CD4-positive, alpha-beta T cell treated with Interleukin-1 beta for 1 hour (primary cell): ENCODE measurements around the gene WNT4.

Source experiments
- DNase-seq, 2 donors: peaks; one replicate each; pipeline ENCODE4 v3.0.0-alpha.2; 2020 to 2022

The WNT4 gene

DNA sequence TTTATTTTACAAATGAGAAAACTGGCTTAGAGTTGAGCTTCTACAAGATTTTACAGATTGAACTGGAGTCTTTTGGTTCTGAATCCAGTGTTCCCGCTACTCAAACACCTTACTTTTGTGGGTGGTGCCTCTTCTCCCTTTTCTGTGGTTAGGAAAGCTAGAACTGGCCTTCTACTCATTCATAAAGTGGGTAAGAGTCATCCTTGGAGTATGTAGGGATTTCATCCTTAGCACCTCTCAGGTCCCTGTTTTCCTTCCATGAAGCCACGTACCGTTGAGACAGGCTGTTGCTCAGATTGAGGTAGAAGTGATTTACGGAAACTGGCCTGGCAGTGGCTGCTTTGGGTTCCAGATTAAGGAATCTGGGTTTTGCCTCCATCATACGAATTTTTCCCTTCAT is 35.8 kb downstream of the WNT4 start:
- DNase-seq = no peak

DNA sequence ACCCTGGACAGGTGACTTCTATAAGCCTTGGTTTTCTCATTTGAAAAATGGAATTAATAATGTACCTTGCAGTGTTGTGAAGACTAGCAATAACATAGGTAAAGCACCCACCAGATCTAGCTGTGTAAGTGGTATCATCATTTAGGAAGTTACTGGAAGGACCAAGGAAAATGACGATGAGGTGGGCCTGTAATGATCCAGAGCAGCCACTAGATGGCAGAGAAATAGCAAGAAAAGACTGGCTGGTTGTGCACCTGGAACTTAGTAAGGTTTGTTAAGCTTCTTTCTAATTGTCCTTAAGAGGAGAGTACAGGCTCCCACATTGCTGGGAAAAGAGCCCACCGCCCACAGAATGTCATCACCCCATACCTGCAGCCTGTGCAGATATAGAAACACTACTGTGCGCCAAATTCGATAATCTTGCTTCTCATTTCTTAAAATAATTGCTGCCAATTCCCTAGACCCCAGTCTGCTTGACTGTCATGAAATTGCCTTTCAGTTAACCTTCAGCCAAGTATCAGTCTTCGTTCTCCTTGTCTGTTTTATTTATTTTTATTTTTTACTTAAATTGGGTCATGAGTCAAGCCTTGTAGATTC is 37.2 kb downstream of the WNT4 start:
- DNase-seq = peak; percentile 34 to 58

DNA sequence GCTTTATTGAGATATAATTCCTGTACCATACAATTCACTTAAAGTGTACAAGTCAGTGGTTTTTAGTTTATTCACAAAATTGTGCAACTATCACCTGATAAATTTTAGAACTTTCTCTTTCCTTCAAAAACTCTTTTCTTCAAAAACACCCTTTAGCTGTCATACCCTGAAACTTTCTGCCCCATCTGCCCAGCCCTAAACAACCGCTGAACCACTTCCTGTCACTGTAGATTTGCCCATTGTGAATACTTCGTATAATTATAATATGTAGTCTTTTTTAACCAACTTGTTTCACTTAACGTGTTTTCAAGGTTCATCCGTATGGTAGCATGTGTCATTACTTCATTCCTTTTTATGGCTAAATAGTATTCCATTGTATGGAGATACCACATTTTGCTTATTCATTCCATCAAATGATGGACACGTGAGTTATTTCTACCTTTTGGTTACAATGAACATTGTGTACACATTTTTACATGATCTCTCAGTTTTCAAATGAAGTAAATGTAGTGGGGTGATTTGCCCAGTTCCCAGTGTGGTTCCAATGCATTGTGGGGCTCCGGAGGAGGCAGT is 37.9 kb downstream of the WNT4 start:
- DNase-seq = peak; percentile 36 to 61

DNA sequence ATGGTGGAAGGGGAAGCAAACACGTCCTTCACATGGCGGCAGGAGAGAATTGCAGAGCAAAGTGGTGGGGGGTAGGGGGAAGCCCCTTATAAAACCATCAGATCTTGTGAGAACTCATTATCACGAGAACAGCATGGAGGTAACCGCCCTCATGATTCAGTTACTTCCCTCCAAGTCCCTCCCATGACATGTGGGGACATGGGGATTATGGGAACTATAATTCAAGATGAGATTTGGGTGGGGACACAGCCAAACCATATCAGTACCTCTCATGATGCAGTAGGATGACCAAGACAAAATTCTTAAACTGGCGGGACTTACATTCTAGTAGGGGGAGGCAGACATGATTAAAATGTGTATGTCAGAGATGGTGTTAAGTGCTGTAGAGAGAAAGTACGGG is 38.8 kb downstream of the WNT4 start:
- no peak for DNase-seq

DNA sequence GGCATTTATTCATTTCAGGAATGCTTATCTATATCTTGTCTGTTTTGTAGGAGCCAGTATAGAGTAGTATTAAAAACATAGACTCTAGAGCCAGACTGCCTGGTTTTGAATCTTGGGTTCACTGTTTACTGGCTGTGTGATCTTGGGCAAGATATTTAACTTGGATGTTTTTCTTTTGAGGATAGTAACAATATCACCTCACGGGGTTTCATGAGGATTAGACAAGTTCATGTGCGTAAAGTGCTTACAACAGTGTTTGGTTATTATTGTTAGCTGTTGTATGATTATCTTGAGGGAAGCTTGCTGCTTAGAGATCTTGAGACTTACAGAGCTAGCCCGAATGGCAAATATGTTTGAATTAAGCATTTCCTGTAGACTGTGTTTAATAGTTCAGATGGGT is 40.2 kb downstream of the WNT4 start:
- no peak for DNase-seq

DNA sequence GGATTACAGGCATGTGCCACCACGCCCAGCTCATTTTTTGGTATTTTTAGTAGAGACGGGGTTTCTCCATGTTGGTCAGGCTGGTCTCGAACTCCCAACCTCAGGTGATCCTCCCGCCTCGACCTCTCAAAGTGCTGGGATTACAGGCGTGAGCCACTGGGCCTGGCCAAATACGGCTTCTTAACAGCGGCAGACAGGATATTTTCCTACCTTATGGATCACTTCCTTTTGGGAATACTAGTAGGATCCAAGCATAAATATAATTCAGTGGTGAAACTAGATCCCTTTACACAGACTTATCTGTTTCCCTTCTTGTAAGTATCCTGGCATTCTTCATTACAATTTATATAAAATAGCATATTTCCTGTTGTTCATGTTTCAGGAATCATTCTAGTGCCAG is 40.9 kb downstream of the WNT4 start:
- DNase-seq = no peak

DNA sequence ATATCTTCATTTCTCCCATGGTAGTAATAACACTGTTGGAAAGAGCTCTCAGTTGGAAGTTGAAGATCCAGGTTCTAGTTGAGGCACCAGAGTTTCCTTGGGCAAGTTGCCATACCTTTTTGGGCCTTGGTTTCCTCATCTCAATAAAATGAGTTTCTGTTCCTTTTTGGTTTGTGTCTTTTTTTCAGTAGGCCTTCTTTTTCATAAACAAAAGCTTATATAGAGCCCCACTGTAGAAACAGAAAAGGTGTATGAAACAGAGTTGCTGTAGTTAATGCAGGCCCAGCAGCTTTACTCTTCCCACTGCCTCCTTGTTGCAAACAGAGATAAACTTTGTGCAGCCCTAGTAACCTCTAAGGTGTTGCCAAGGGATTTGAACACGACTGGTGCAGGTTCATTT is 41.7 kb downstream of the WNT4 start:
- DNase-seq = no peak

DNA sequence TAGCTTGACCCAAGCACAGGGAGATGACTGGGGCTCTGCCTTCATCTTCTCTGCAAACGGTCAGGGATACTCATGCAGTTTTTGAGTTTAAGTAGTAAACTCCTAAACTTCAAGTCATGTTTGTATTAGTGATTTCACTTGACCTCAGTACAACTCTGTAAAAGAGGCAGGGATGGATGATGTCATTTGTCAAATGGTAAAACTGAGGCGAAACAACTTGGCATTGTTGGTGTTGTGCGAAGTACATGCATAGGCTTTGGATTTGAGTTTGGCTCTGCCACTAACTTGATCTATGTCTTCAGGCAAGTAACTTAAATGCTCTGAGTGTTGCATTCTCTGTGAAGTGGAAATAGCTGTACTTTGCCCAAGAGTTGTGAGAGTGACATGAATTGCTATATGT is 42.7 kb downstream of the WNT4 start:
- DNase-seq = no peak

DNA sequence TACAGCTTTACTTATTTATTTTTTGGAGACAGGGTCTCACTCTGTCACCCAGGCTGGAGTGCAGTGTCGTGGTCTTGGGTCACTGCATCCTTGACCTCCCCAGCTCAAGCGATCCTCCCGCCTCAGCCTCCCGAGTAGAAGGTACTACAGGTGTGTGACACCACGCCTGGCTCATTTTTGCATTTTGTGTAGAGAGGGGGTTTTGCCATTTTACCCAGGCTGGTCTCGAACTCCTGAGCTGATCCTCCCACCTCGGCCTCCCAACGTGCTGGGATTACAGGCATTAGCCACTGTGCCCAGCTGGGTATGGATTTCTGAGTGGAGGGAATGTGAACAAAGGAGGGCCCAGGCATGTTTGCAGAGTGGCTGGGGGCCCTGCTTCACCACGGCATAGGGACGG is 44.1 kb downstream of the WNT4 start:
- no peak for DNase-seq

DNA sequence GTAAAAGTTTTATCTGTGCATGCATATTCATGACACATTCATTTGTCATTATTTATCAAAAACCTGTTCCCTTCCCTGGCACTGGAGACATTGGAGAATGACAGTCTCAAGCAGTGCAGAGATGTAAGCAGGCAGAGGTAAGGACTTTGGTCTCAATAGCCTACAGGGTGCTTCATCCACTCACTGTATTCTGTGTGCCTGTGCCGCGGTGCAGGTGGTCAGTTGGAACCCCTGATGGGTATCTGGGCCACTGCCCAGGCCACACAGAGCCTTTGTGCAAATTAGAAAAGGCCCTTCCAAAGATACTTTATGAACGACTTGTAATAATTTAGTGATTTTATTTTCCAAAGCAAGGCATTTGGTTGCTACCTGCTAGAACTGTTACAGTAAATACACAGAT is 46.4 kb downstream of the WNT4 start:
- no peak for DNase-seq

DNA sequence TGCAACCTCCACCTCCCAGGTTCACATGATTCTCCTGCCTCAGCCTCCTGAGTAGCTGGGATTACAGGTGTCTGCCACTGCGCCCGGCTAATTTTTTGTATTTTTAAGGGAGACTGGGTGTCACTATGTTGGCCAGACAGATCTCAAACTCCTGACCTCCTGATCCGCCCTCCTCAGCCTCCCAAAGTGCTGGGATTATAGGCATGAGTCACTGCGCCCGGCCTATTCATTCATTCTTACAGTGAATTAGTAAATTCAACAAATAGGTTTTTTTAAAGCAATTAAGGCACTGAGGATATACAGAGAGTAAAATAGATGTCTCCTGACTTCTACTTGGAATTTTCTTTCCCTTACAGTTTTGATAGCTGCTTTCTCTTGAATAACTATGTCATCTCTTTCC is 46.9 kb downstream of the WNT4 start:
- DNase-seq = no peak

DNA sequence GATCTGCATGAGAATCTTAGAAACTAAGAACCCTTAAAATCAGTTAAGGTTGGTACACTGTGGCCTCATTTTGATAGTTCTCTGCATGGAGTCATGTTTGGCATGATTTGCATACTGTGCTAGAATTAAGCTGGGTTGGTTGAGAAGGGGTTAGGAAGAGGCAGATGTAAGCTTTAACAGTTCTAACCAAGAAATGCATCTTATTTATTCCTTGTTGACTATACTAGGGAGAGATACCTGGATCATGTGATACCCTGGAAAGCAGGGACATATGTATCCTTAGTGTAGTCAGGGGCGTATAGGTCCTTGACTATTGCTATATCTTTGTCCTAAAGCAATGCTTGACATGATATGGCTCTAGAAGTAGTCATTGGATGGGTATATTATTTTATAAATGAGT is 49.4 kb downstream of the WNT4 start:
- no peak for DNase-seq

DNA sequence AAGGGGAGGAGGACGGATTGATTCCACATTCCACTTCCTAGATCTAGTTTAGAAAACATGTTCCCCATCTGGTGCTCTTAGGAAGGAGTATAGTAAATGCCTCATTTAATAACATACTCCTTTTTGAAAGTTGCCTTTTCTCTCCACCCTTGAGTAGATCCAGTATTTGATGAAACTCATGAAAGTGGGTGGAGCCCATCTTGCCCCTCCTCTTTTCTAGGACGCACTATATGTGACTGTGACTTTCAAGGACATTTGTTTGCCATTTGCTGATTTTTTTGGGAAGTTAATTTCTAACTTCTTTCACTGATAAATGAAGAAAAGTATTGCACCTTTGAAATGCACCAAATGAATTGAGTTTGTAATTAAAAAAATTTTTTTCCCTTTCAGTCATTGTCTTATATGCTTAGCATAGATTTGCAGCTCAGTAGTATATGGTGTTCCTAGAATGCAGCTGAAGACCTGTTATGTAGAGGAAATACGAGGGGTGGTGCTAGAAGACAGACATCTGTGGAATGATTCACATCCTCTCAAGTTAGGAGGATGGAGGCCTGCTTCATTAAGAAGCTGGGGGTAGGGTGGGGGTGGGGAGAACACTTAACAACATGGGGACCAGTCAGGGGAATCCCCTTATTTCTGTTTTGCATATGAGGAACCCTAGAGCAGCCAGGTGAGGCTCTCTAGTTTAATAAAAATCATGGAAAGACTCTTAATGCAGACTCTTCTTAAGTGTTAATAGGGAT is 50.7 kb downstream of the WNT4 start:
- peak; percentile 34 to 46 for DNase-seq

DNA sequence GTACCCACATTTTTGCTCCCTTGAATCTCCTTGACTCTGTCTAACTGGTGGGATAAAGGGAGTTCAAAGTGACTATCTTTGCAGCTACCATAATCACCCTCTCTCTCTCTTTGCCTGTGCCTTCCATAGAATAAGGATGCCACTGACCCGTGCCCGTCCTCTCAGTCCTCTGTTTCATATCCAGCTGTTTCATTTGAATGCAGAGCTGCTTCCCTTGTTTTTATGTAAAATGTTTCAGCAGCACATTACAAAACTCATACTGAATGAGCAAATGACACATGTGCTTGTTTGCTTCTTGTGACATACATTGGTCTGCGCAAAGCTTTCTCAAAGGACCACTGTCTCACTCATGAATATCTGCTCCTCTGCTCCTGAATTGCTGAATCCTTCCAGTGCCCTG is 52.0 kb downstream of the WNT4 start:
- no peak for DNase-seq

DNA sequence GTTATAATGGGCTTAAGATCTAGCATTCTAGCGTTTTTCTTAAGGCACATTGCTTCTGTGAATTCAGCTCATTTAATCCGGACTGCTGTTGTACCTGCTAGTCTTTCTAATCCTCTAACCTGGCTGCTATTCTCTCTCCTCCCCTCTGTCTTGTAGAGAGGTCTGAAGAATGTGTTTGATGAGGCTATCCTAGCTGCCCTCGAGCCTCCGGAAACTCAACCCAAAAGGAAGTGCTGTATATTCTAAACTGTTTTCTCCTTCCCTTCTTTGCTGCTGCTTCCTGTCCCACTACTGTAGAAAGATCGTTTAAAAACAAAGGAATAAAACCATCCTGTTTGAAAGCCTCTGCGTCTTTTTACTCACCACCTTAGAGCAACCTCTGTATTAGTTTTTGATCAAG is 53.1 kb downstream of the WNT4 start:
- DNase-seq = peak in 1 of 2 donors; percentile 16

DNA sequence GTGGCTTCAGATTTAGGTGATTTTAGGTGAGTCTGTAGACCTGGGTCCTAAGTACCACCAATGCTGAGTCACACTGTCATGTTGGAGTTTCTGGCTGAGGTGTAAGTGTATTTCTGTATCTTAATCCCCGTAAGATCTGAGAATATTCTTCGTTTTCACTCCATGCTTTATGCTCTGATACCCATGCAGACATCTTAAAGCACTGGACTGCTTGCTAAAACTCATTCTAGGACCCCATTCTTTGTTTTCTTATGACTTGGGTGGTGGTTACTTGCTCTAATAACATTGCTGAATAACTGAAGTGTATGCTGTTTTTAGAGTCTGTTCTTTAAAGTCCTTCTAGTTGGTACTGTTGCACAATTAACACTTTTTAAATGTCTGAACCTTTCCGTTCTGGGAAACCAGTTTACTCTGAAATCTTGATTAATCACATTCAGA is 53.7 kb downstream of the WNT4 start:
- no peak for DNase-seq

DNA sequence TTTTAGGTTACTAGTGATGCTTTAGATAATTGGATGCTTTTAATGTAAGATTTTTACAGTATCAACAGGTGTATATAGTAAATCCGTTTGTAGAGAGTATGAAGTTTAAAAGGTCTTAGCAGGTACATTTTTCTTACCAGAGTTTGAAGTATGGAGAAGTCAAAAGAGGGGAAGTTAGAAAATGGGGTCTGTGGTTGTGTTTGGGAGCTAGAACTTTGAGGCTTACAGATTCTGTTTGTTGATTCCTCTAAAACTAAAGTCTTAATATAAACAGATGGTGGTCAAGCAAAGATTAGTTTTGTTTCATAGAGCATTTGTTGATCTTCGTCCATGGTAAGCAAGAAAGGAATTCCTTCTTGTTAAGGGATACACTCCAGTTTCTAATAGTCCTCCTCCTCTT is 54.6 kb downstream of the WNT4 start:
- DNase-seq = no peak

DNA sequence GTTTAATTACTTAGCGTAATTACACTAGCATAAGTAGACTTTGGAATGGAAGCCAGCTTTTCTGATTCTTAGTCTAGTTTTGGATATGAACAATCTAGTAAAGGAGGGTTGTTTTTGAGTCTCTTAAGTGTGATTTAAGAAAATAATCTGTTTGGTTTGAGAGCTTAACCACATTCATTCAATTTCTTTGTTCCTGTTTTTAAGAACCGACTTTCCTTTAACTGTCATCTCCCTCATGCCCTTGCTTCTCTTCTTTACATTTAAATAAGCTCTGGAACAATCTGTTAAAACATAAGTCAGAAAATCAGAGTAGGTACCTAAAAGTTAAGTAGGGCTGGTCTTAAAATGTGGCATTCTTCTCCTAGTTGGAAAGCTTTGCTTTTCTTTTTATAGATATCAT is 62.7 kb downstream of the WNT4 start:
- DNase-seq = no peak

DNA sequence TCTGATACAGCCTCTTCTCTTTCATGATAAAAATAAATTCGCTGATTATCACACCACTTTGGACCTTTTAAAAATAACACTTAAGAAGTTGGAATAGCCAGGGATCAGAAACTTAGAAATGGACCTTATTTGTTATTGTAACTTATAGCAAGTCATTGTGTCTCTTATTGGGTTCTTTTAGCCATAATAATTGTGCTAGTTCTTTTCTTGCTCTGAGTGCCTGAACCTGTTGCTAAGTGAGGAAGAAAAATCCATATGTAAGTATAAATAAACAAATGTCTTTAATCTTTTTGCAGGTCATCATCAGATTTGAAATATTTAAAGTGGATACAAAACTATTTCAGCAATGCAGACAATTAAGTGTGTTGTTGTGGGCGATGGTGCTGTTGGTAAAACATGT is 64.8 kb downstream of the WNT4 start:
- no peak for DNase-seq

DNA sequence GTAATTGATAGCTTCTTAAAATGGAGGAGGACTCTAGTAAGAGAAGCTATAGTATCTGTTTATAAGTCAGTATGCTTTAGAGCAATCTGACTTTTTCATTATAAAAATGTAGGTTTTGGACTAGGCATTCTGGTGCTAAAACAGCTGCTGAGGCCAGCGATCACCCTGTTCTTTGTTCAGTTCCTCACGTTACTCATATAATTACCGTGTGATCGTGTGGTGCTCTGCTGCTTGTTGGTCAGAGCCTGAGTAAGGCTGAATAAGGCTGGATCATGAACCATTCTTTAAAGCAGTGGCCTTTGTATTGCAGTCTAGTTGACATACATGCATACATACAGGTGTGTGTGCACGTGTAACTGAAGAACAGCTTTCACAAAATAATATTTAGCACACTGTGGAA is 65.2 kb downstream of the WNT4 start:
- no peak for DNase-seq

DNA sequence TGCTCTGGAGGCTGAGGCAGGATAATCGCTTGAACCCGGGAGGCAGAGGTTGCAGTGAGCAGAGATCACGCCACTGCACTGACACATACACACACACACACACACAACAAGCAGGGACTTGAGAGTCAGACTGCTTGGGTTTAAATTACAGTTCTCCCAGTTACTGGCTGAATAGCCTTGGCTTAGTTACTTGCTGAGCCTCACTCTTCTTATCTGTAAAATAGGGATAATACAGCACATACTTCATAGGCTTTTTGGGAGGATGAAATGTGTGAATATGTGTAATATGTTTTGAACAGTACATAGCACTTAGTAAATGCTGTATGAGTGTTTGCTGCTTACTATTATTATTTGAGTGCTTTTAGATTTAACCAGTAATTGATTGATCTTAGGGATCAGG is 66.6 kb downstream of the WNT4 start:
- no peak for DNase-seq

DNA sequence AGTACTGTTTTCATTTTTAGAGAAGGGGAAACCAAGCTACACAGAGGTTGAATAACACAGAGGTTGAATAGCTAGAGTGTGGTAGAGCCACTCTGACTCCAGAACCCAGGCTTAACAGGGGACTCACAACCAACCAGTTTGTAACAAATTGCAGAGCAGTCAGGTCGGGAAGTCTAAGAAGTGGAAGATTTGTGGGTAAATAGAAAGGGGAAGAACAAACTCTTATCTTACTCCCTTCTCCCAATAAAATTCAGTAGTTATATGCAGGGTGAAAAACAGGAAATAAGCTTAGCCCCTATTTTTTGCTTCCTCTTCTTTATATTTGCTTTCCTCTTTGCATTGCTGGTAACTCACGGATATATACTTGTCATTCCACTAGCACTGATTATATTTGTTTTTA is 67.2 kb downstream of the WNT4 start:
- DNase-seq = no peak

DNA sequence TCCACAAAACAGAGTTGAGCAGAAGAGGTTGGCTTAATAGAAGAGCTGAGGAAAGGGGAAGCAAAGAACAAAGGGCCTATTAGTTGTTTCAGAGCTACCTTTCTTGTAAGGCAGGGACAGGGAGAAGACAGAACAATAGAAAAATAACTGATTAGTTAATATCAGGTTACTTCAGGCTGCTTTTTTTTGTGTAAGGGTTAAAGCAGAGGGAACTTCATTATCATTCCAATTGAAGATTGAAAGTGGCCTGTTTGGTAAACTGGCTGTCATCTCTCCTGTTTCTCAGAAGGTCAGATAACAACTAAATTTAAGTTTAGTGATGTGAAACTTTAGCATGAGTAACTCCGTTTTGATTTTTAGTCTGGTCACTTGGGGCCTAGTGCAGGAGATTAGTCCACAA is 68.1 kb downstream of the WNT4 start:
- DNase-seq = no peak

DNA sequence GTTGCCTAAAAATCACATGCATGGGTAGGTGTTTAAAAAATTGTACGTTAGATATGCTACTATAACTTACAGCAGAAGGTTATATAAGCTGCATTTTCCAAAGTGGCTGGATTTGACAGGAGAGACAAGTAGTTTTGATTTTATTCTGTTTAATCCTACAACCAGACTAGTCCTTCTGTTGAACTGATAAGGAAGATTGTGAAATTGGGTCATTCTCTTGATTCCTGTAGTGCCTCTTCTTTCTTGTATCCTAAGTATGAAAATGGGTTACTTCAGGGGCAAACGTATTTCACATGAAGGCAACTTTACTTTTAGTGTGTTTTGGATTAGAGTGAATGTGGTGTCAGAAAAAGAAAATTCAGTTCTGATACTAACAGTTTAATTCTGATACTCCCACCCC is 71.4 kb downstream of the WNT4 start:
- no peak for DNase-seq
